A549 (cell line): ENCODE measurements around the gene GPC1.

Experiments
- CEBPB ChIP-seq, 2 experiments: fragments of >200 bp in 1 of 2; sonication (Bioruptor Twin) in 1 of 2; formaldehyde crosslinking in 1 of 2; IDR thresholded peaks; 2 replicates each; pipeline ENCODE4 v1.6.1; 2012 to 2016
- POLR2AphosphoS2 ChIP-seq: conservative IDR thresholded peaks from 2 replicates; pipeline ENCODE4 v1.6.1; 2012; ENCODE audit warnings: low read length, improper control_type of control experiment, inconsistent platforms

GRCh38 chr2:240412975-240413812 lies 22.3 kb upstream of the GPC1 start:
- no peak for TF ChIP-seq POLR2AphosphoS2
- no peak for TF ChIP-seq CEBPB (IDR thresholded peaks at IDR 0.05)
